ENCODE data around the gene FAIM. TPM values are rescaled to one million over a fixed set of nuclear protein-coding genes. Genes with fewer than 3 reads are reported as not detected.

FAIM gene
- total RNA-seq, 1 experiment from 2014 or later = 11.0 TPM

- no peak overlapping the region for H4K91ac ChIP-seq (ENCODE audit: insufficient read length, low read depth, low read length)
- H4K8ac ChIP-seq (replicated peaks; ENCODE audit: insufficient read length, low read depth, low read length) = no peak overlapping the region
- no peak overlapping the region for H2BK120ac ChIP-seq (ENCODE audit: low read depth, low read length, poor library complexity, severe bottlenecking)
- no peak overlapping the region for H3K4me3 Mint-ChIP-seq
- no peaks in the 10 kb centered on the region for H3K79me1 ChIP-seq (ENCODE audit: insufficient read depth, low read depth, low read length, poor library complexity, severe bottlenecking)
- peaks cover 0 to 2% (median 0%) of the 10 kb centered on the region in 3 experiments; a peak in 2 of 7 replicates for H3K36me3 Mint-ChIP-seq (ENCODE audit: insufficient read depth in 1 of 3, low read depth in 3 of 3)
- H3K79me2 ChIP-seq (ENCODE audit: insufficient read depth, low read length) = no peaks in the 10 kb centered on the region
- H2AK5ac ChIP-seq (ENCODE audit: insufficient read length, low read length) = no peak overlapping the region
- H3K4me1 Mint-ChIP-seq = peaks cover 4% of the 10 kb centered on the region in 2 experiments
- H4K20me1 ChIP-seq (ENCODE audit: control insufficient read depth, insufficient read depth, insufficient read length) = no peaks in the 10 kb centered on the region
- H3K23ac ChIP-seq (ENCODE audit: insufficient read length, low read depth, low read length) = no peak overlapping the region
- H3K18ac ChIP-seq (ENCODE audit: insufficient read length, low read depth, low read length) = no peak overlapping the region
- no peaks in the 10 kb centered on the region for H3K27me3 ChIP-seq (ENCODE audit: insufficient read depth, low read length)
- no peak overlapping the region for H3K27ac Mint-ChIP-seq
- no peak for DNase-seq
- H3K9me3 ChIP-seq (ENCODE audit: control insufficient read depth, low read depth, low read length) = no peaks in the 10 kb centered on the region
- no peak overlapping the region for H2BK12ac ChIP-seq (ENCODE audit: insufficient read length, low read depth, low read length)
- no peaks in the 10 kb centered on the region for H3K4me1 ChIP-seq (ENCODE audit: insufficient read depth, low read length)
- H3K56ac ChIP-seq (ENCODE audit: insufficient read length, low read depth, low read length) = no peak overlapping the region
- H3K27ac ChIP-seq (ENCODE audit: insufficient read length, low read depth, low read length) = no peak overlapping the region
- H3K14ac ChIP-seq (ENCODE audit: insufficient read depth, low read length) = no peak overlapping the region
- H3T11ph ChIP-seq (ENCODE audit: low read length) = no peak overlapping the region
- no peak overlapping the region for H2BK15ac ChIP-seq (ENCODE audit: low read depth, low read length)
- no peak overlapping the region for H3K4ac ChIP-seq (ENCODE audit: low read depth, low read length)
- no peak overlapping the region for H3K9ac ChIP-seq (ENCODE audit: extremely low read depth, insufficient read length, low read length)
- H4K5ac ChIP-seq (ENCODE audit: insufficient read length, low read depth, low read length) = no peak overlapping the region
- TF ChIP-seq CTCF (conservative IDR thresholded peaks at IDR 0.05) = no peak
- H2BK5ac ChIP-seq (ENCODE audit: insufficient read length, low read length) = no peak overlapping the region
- no peaks in the 10 kb centered on the region for H3K9me3 Mint-ChIP-seq
- no CpG with 5 or more reads among the region's 1 CpG for WGBS (ENCODE audit: extremely low coverage, insufficient read length, low lambda C conversion rate)
- H2BK20ac ChIP-seq (ENCODE audit: low read depth, low read length, poor library complexity, severe bottlenecking) = no peak overlapping the region
- no peaks in the 10 kb centered on the region for H3K23me2 ChIP-seq (ENCODE audit: insufficient read length, low read depth, low read length, poor library complexity, severe bottlenecking)
- peaks cover 2% of the 10 kb centered on the region; the same call in 1 of the 2 replicates for H3K27me3 Mint-ChIP-seq (ENCODE audit: low read depth)
- no peak overlapping the region for H2AFZ ChIP-seq (ENCODE audit: low read length)
- no peak overlapping the region for H3K4me2 ChIP-seq (ENCODE audit: insufficient read depth, insufficient read length, low read length)
Observed at GRCh38 chr3:138615462-138615861, 6.9 kb downstream of the FAIM start.

Data from H9 (cell line).